ENCODE data around the gene PLCL1.

PLCL1 gene

GRCh38 chr2:197876524-197876923 is 72.1 kb downstream of the PLCL1 start:
- H3K27ac ChIP-seq: no peak overlapping the region
- no peak for TF ChIP-seq CTCF (IDR thresholded peaks at IDR 0.05)
- TF ChIP-seq ZFX (IDR thresholded peaks at IDR 0.05; ENCODE audit: borderline replicate concordance): no peak

GRCh38 chr2:197877038-197877437 is 72.6 kb downstream of the PLCL1 start:
- TF ChIP-seq ZFX (IDR thresholded peaks at IDR 0.05; ENCODE audit: borderline replicate concordance) (no peak), CTCF (IDR thresholded peaks at IDR 0.05) (no peak)
- no peak overlapping the region for H3K27ac ChIP-seq

DNA sequence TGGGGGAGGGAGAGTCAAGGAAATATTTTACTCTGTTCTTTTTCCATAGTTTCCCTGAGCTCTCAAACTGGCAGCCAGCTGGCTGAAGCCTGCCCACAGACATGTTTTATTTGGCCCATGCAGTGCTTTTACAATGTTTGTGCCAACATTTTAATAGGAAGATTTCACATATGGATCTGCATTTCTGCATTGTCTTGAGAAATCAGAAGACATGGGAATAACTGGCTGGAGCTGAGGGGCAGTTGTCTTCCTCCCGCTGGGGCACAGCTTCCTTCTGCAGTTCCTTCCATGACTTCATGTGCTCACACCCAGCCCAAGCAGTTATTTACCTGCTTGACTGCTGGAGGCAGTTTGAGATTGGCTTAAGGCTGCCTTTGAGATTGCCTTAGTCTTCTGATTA is 74.4 kb downstream of the PLCL1 start:
- TF ChIP-seq ZFX (IDR thresholded peaks at IDR 0.05; ENCODE audit: borderline replicate concordance) (no peak), CTCF (IDR thresholded peaks at IDR 0.05) (no peak)
- H3K27ac ChIP-seq: no peak overlapping the region

DNA sequence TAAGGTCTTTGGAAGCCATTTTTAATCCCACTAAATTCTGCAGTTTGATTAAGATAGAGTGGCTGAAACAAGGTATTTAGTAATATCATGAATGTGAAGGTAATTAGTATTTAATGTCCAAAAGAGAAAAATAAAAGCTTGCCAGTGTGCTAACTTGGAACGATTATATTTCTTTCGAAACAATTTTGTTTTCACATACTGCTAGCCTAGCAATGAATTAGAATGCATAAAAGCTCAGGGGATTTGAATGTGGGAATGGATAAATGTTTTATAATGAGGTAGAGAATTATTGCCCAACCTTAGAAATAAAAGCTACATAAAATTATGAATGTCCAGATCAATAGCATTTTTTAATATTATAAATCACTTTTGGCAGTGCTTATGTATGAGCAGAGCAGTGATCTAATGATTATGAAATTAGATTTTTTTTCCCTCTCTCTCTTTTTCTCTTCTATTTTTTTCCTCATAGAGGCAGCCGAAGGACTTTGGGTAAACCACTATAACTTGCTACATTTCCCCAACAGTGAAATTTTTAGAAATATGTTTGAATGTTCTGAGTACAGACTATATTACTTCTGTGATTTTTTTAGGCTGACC is 75.5 kb downstream of the PLCL1 start:
- TF ChIP-seq ZFX (IDR thresholded peaks at IDR 0.05; ENCODE audit: borderline replicate concordance) (no peak), CTCF (IDR thresholded peaks at IDR 0.05) (no peak)
- no peak overlapping the region for H3K27ac ChIP-seq

- H3K27ac ChIP-seq: no peak overlapping the region
- no peak for TF ChIP-seq CTCF (IDR thresholded peaks at IDR 0.05)
- TF ChIP-seq ZFX (IDR thresholded peaks at IDR 0.05; ENCODE audit: borderline replicate concordance): no peak
These were observed 79.1 kb downstream of the PLCL1 start for GRCh38 chr2:197883354-197884032.

GRCh38 chr2:197884252-197884651 is 79.9 kb downstream of the PLCL1 start:
- H3K27ac ChIP-seq: no peak overlapping the region
- TF ChIP-seq ZFX (IDR thresholded peaks at IDR 0.05; ENCODE audit: borderline replicate concordance): no peak
- TF ChIP-seq CTCF (IDR thresholded peaks at IDR 0.05): no peak

GRCh38 chr2:197885126-197885525 is 80.7 kb downstream of the PLCL1 start:
- TF ChIP-seq ZFX (IDR thresholded peaks at IDR 0.05; ENCODE audit: borderline replicate concordance) (no peak), CTCF (IDR thresholded peaks at IDR 0.05) (no peak)
- H3K27ac ChIP-seq: no peak overlapping the region

All from 22Rv1 (cell line).